Mesodermal cell (in vitro differentiated cells): ENCODE results near the gene PIGC.
"Not testable (repeated sequence)": the region's sequence is repeated elsewhere in the genome, so short reads cannot be mapped to it uniquely, and the experiment has no call there.

Experiments
- H3K27ac ChIP-seq: 2 replicates; pipeline ENCODE4 v1.7.0; 2013; ENCODE audit warnings: mild to moderate bottlenecking, low read depth, low read length, moderate library complexity; ENCODE audit not compliant: severe bottlenecking
- H3K36me3 ChIP-seq: 2 replicates; pipeline ENCODE4 v1.7.1; 2013; ENCODE audit warnings: mild to moderate bottlenecking, low read length, moderate library complexity; ENCODE audit not compliant: control insufficient read depth, insufficient read depth
- H3K4me1 ChIP-seq: one replicate; pipeline ENCODE4 v1.7.1; 2013; ENCODE audit warnings: mild to moderate bottlenecking, low read length; ENCODE audit not compliant: insufficient read depth, control insufficient read depth, poor library complexity, severe bottlenecking
- H3K4me3 ChIP-seq: 2 replicates; pipeline ENCODE4 v1.7.0; 2013; ENCODE audit warnings: low read length, control low read depth, mild to moderate bottlenecking; ENCODE audit not compliant: insufficient read depth, poor library complexity, severe bottlenecking; ENCODE audit errors: extremely low read depth
- H3K9me3 ChIP-seq: 2 replicates; pipeline ENCODE4 v1.7.1; 2013; ENCODE audit warnings: mild to moderate bottlenecking, low read length, moderate library complexity; ENCODE audit not compliant: control insufficient read depth
- WGBS, 2 experiments: methylation state at CpG; one replicate each; pipeline ENCODE4 v1.1.5; 2013; ENCODE audit warnings: missing lambda C conversion rate in 2 of 2; ENCODE audit not compliant: insufficient coverage in 2 of 2; 5-methylcytosine and 5-hydroxymethylcytosine counted together

The PIGC gene

GRCh38 chr1:172451002-172451443, 7.2 kb upstream of the PIGC start:
- Histone ChIP-seq H3K27ac (peak overlapping the region; percentile 47), H3K4me1 (peaks cover 47% of the 10 kb centered on the region), H3K36me3 (no peaks in the 10 kb centered on the region), H3K4me3 (no peak overlapping the region), H3K9me3 (no peaks in the 10 kb centered on the region)
- 92% methylated on average over 2 of the region's 2 CpGs; no CpG with 5 or more reads in 1 of the 2 experiments for WGBS, 2 experiments

GRCh38 chr1:172450524-172450885, 6.6 kb upstream of the PIGC start:
- peaks cover 47% of the 10 kb centered on the region for H3K4me1 ChIP-seq
- H3K9me3 ChIP-seq = no peaks in the 10 kb centered on the region
- H3K36me3 ChIP-seq = no peaks in the 10 kb centered on the region
- H3K4me3 ChIP-seq = no peak overlapping the region
- peak overlapping the region; percentile 47 for H3K27ac ChIP-seq
- 80 to 91% methylated on average over 1 to 4 of the region's 7 CpGs for WGBS, 2 experiments

GRCh38 chr1:172449585-172450523, 6.0 kb upstream of the PIGC start:
- Histone ChIP-seq H3K36me3 (no peaks in the 10 kb centered on the region), H3K4me1 (peaks cover 47% of the 10 kb centered on the region), H3K9me3 (no peaks in the 10 kb centered on the region), H3K4me3 (no peak overlapping the region), H3K27ac (peak overlapping the region; percentile 62)
- WGBS, 2 experiments = 67 to 81% methylated on average over 13 to 17 of the region's 18 CpGs

- Histone ChIP-seq H3K4me3 (no peak overlapping the region), H3K27ac (peak overlapping the region; percentile 62), H3K9me3 (no peaks in the 10 kb centered on the region), H3K4me1 (peaks cover 47% of the 10 kb centered on the region), H3K36me3 (no peaks in the 10 kb centered on the region)
- WGBS, 2 experiments = 83 to 98% methylated on average over 6 of the region's 6 CpGs
Observed at GRCh38 chr1:172448995-172449584, 5.2 kb upstream of the PIGC start.

- Histone ChIP-seq H3K27ac (no peak overlapping the region), H3K36me3 (peaks cover under 1% of the 10 kb centered on the region), H3K4me3 (no peak overlapping the region), H3K9me3 (no peaks in the 10 kb centered on the region), H3K4me1 (peaks cover 36% of the 10 kb centered on the region)
- 89 to 95% methylated on average over 1 to 2 of the region's 2 CpGs for WGBS, 2 experiments
Observed at GRCh38 chr1:172447641-172448040, 3.8 kb upstream of the PIGC start.

- 100% methylated on average over 1 of the region's 3 CpGs; no CpG with 5 or more reads in 1 of the 2 experiments for WGBS, 2 experiments
Observed at GRCh38 chr1:172446547-172446946, 2.7 kb upstream of the PIGC start.

GRCh38 chr1:172442843-172443565, 865 bp downstream of the PIGC start:
- 69% methylated on average over 2 of the region's 3 CpGs for WGBS, 2 experiments
- Histone ChIP-seq H3K9me3 (no peaks in the 10 kb centered on the region), H3K27ac (no peak overlapping the region), H3K36me3 (peaks cover 22% of the 10 kb centered on the region), H3K4me1 (no peaks in the 10 kb centered on the region), H3K4me3 (peak overlapping the region; percentile 91)

More at GRCh38 chr1:172446547-172446946, 2.7 kb upstream of the PIGC start:
- peaks cover 30% of the 10 kb centered on the region for H3K4me1 ChIP-seq
- H3K9me3 ChIP-seq = no peaks in the 10 kb centered on the region
- H3K36me3 ChIP-seq = peaks cover 11% of the 10 kb centered on the region
- no peak overlapping the region for H3K27ac ChIP-seq
- no peak overlapping the region for H3K4me3 ChIP-seq

- H3K4me1 ChIP-seq = no peaks in the 10 kb centered on the region
- no peaks in the 10 kb centered on the region for H3K9me3 ChIP-seq
- no peak overlapping the region for H3K27ac ChIP-seq
- WGBS, 2 experiments = 93 to 98% methylated on average over 2 to 5 of the region's 6 CpGs
- H3K4me3 ChIP-seq = peak overlapping the region; percentile 91
- H3K36me3 ChIP-seq = peaks cover 22% of the 10 kb centered on the region
Observed at GRCh38 chr1:172442404-172442803, 1.5 kb downstream of the PIGC start.

GRCh38 chr1:172437183-172437582, 6.7 kb downstream of the PIGC start:
- not testable (repeated sequence) for H3K9me3 ChIP-seq, H3K27ac ChIP-seq, H3K4me3 ChIP-seq, H3K4me1 ChIP-seq
- 100% methylated on average over 1 of the region's 3 CpGs; no CpG with 5 or more reads in 1 of the 2 experiments for WGBS, 2 experiments
- H3K36me3 ChIP-seq = peaks cover 18% of the 10 kb centered on the region

- Histone ChIP-seq H3K4me3 (no peak overlapping the region), H3K27ac (no peak overlapping the region)
Observed at GRCh38 chr1:172431721-172432192, 12.1 kb downstream of the PIGC start.

More at GRCh38 chr1:172431721-172432192, 12.1 kb downstream of the PIGC start:
- no peaks in the 10 kb centered on the region for H3K36me3 ChIP-seq
- 83 to 87% methylated on average over 9 of the region's 9 CpGs for WGBS, 2 experiments
- H3K4me1 ChIP-seq = no peaks in the 10 kb centered on the region
- no peaks in the 10 kb centered on the region for H3K9me3 ChIP-seq
